GM13976 (cell line): ENCODE results near the gene HS3ST6.

Source experiments
- DNase-seq: peaks from one replicate; pipeline ENCODE4 v3.0.0; 2012; ENCODE audit warnings: low spot score
- in situ Hi-C: fragments of 300-500 bp; cut with MboI; formaldehyde crosslinking; loops from one replicate; pipeline ENCODE4 v1.12.0; 2022; ENCODE audit warnings: low sequenced_read_pairs, mixed read lengths, inconsistent platforms; ENCODE audit not compliant: unreplicated experiment
- TF ChIP-seq, protein P1 (sequence below): IDR thresholded peaks from 2 replicates; pipeline ENCODE4 v1.5.1; 2012; ENCODE audit warnings: borderline replicate concordance, mild to moderate bottlenecking; ENCODE audit not compliant: insufficient read depth; ENCODE audit errors: extremely low read depth, missing control alignments, control extremely low read depth

Gene HS3ST6

DNA sequence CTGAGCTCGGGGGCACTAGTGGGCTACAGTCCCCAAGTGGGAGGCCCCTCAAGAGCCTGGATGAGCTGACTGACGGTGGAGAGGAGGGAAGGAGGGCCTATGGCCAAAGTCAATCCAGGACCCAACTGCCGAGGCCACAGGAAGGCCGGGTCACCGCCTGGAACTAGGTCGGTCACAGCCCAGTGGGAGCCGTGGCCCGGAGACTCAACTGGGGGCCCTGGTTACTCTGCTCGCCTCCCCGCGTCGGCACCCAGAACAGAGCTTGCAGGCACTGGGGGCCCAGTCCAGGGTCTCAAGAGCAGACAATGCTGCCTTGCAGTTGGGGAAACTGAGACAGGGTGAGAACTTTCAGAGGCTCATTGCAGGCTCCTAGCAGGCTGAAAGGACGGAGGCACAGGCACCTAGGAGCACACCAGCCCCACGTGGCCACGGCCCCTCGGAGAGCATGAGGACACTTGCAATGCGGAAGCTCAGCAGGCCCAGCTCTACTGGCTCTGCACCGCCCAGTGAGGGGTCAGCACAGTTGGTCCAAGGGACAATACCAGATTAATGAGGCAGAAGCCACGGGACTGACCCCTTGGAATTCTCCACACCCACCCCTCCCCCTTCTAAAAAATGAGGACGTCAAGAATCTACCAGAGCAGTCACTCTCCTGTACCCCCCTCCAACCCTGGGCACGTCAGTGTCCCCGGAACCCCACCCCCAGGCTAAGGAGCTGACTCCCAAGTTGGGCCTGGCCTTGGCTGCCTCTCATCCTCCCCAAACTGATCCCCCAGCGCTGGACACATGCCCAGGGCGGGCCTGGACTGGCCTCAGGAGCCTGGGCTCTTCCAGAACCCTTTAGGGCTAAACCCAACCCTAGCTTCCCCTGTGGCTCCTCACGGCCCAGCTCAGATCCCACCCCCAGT lies 2.2 kb downstream of the HS3ST6 start:
- DNase-seq = no peak
- TF ChIP-seq, protein P1, sequence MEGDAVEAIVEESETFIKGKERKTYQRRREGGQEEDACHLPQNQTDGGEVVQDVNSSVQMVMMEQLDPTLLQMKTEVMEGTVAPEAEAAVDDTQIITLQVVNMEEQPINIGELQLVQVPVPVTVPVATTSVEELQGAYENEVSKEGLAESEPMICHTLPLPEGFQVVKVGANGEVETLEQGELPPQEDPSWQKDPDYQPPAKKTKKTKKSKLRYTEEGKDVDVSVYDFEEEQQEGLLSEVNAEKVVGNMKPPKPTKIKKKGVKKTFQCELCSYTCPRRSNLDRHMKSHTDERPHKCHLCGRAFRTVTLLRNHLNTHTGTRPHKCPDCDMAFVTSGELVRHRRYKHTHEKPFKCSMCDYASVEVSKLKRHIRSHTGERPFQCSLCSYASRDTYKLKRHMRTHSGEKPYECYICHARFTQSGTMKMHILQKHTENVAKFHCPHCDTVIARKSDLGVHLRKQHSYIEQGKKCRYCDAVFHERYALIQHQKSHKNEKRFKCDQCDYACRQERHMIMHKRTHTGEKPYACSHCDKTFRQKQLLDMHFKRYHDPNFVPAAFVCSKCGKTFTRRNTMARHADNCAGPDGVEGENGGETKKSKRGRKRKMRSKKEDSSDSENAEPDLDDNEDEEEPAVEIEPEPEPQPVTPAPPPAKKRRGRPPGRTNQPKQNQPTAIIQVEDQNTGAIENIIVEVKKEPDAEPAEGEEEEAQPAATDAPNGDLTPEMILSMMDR = no peak
- in situ Hi-C loops = no loop called here

DNA sequence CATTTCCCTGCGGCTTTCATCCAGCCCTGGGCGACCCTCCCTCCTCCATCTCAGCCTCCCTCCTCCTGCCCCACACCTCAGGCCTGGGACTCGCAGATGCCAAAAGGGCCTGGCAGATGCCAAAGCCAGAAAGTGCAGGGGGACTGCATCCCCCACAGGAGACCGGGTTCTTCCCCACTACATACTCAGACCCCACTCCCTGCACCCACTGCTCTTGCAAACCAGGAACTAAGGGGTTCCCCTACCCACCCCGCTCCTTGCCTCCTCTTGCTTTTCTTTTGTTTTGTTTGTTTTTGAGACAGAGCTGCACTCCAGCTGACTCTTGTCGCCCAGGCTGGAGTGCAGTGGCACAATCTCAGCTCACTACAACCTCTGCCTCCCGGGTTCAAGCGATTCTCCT lies 3.2 kb downstream of the HS3ST6 start:
- TF ChIP-seq, protein P1 = no peak
- DNase-seq = no peak
- in situ Hi-C loops = no loop called here

DNA sequence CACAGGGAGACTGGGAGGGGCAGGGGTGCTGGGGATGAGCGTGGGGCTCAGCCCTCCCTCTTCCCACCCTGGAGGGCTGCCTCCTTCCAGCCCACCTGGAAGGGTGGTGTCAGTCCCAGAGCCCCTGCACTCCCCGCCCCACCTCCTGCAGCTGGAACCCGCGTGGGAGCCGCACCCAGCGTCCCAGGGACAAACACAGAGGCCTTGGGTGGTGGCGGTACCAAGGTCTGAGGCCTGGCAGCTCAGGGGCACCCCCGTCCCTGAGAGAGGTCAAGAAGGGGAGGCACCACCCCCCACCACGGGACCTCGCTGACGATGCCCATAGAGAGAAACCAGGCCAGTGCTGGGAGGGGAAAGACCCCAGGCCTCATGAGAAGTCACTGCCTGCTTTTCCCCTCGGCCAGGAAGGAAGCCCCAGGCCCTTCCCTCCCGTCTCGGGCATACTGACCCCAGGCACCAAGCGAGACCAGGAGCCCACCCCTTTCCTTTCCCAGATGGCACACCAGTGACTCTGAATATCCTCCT lies 4.1 kb downstream of the HS3ST6 start:
- TF ChIP-seq, protein P1 = no peak
- in situ Hi-C loops = no loop called here
- DNase-seq = no peak

DNA sequence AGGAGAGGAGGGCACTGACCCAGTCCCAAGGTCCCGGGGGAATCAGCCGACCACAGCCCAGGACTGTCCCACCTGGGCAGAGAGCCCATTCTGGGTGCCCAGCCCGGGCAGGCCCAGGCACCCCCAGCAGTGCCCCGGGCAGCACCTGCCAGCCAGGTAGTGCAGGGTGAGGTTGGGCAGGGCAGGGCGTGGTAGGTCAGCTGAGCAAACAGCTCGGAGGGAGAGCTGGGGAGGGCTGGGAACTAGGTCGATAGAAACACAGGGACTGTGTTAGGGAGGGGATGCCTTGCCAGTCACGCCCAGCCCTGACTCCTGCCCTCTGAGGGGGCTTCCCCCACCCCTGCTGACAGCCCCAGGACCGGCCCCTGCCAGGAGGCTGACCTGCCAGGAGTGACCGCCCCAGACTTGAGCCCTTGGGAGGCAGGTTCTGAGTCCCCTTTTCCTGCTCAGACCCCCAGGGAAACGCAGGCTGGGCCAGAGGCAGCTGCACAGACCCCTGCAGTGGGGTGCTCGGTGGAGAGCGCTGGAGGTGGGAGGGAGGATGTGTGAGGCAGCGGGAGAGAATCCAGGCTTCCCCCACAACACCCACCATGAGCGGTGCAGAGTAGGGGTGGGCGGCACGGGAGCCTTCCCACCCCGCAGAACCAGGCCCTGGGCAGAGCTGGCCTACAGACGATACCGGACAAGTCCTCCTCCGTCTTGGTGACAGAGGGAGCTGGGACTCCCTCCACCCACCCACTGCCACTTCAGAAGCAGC lies 4.7 kb downstream of the HS3ST6 start:
- TF ChIP-seq, protein P1 = no peak
- in situ Hi-C loops = no loop called here
- no peak for DNase-seq

DNA sequence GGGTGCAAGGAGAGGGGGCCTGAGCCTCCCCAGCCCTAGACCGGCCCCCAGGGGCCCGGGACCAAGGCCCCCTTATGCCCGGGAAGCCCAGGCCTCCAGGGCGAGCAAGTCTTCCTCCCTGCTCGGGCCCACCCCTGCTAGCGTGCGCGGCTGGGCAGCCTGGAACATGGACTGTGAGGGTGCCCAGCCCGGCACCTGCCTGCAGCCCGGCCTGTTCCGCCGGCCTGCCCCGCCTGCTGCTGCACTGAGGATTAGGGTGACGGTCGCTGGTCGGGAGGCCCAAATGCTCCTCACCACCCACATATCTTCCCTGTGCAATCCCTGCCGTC lies 6.0 kb downstream of the HS3ST6 start:
- DNase-seq = no peak
- in situ Hi-C loops = no loop called here
- TF ChIP-seq, protein P1 = no peak

DNA sequence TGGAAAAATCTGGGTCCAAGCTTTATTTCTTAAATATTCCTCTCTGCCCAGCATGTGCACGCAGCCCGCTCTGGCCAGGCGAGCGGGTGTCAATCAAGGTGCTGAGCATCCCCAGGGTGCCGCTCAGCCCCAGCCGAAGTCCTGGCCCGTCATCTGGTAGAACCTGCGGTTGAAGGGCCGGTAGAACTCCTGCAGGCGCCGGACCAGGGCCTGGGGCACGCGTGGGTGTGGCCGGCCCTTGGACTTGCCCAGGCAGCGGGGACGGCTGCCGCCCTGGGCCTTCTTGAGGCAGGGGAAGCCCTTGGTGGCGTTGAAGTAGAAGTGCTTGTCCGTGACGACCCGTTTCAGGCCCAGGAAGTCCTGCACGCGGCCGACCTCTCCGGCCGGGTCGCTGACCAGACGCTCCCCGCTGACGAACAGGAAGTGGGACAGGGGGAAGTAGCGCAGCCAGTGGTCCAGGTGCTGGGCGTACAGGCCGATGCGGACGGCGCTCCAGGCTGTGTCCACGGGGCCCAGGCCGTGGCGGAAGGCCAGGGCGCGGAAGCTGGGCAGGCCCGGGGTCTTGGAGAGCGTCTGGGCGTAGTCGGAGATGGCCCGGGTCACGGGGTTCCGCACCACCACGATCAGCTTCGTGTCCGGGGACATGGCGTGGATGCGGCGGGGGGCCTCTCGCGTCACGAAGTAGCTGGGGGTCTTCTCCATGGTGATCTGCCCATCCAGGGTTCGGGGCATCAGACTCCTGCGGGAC lies 6.6 kb downstream of the HS3ST6 start:
- in situ Hi-C loops = no loop called here
- TF ChIP-seq, protein P1 = no peak
- no peak for DNase-seq
